ENCODE data around the gene MGMT.

DNA sequence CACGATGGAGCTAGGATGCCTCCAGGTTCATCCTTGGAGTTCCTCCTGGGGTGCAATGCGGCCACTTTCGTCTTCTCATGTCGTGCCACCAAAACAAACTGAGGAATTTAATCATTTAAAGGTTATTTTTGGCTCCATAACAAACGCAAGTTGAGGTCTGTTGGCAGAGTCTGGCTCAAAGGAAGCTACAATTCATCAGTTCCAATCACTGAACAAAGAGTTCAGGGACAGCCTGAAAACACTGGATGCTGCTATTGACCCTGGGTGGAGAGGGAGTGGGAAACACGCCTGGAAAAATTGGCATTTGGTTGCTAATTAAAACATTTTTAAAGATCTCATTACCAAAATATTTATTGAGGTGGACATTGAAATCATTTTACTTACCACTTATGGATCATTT lies 11.4 kb upstream of the MGMT start:
- TF ChIP-seq, protein P1, sequence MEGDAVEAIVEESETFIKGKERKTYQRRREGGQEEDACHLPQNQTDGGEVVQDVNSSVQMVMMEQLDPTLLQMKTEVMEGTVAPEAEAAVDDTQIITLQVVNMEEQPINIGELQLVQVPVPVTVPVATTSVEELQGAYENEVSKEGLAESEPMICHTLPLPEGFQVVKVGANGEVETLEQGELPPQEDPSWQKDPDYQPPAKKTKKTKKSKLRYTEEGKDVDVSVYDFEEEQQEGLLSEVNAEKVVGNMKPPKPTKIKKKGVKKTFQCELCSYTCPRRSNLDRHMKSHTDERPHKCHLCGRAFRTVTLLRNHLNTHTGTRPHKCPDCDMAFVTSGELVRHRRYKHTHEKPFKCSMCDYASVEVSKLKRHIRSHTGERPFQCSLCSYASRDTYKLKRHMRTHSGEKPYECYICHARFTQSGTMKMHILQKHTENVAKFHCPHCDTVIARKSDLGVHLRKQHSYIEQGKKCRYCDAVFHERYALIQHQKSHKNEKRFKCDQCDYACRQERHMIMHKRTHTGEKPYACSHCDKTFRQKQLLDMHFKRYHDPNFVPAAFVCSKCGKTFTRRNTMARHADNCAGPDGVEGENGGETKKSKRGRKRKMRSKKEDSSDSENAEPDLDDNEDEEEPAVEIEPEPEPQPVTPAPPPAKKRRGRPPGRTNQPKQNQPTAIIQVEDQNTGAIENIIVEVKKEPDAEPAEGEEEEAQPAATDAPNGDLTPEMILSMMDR (IDR thresholded peaks at IDR 0.05 in 2 of 3, conservative IDR thresholded peaks at IDR 0.05 in 1 of 3; ENCODE audit: insufficient read depth in 2 of 3, low read depth in 1 of 3, low read length in 3 of 3), result no peak
- TF ChIP-seq POLR2AphosphoS5 (IDR thresholded peaks at IDR 0.05; ENCODE audit: control insufficient read depth, insufficient read depth, low read depth, low read length), result no peak

Measured in K562 (cell line).